Heart left ventricle (tissue), 13 donors: Measurements from ENCODE around the gene PIGR.

Source experiments
- POLR2A ChIP-seq, 2 donors: fragments of 450-650 bp; IDR thresholded peaks; one replicate each; pipeline ENCODE4 v1.6.1; 2017; ENCODE audit warnings: antibody characterized with exemption in 2 of 2, mild to moderate bottlenecking in 2 of 2, moderate library complexity in 2 of 2
- TF ChIP-seq, protein P1 (sequence below), 12 donors: fragments of 200-600 bp; sonication (generic) in 4 of 12; IDR thresholded peaks; one replicate each; pipeline versions ENCODE4 v1.5.0 to v1.8.0; 2018 to 2022; ENCODE audit warnings: antibody characterized with exemption in 12 of 12, mild to moderate bottlenecking in 5 of 12
- donor health status: ischemic (EF 13 %, LVEDD 7.1; RV severe dilation, severe dysfunction).
- donor health status: DM: no; HTN: yes; CAD: no.
- donor health status: DM: no; HTN: no; CAD: no.
- donor health status: ischemic (EF 25% LVEDD 6.9; RV normal size, moderate dysfunction).
- donor health status: ischemic (EF 25% LVEDD 5.7; RV mildly dilated, moderate dysfunction).
- donor health status: ischemic (EF 35%, LVEDD 5.7; RV mildly dilated, moderate dysfunction).
- donor health status: nonischemic (EF 11% LVEDD 7.7; RV severe dilation, severe dysfunction).
- donor health status: DM: yes; HTN: yes; CAD: no.
- donor health status: PGD.
- donor health status: ischemic (EF 29% LVEDD 5.4; RV normal size, mild dysfunction).
- donor health status: nonischemic (EF 23%, LVEDD 6.1; RV moderate dilation, normal function).

- TF ChIP-seq, protein P1, sequence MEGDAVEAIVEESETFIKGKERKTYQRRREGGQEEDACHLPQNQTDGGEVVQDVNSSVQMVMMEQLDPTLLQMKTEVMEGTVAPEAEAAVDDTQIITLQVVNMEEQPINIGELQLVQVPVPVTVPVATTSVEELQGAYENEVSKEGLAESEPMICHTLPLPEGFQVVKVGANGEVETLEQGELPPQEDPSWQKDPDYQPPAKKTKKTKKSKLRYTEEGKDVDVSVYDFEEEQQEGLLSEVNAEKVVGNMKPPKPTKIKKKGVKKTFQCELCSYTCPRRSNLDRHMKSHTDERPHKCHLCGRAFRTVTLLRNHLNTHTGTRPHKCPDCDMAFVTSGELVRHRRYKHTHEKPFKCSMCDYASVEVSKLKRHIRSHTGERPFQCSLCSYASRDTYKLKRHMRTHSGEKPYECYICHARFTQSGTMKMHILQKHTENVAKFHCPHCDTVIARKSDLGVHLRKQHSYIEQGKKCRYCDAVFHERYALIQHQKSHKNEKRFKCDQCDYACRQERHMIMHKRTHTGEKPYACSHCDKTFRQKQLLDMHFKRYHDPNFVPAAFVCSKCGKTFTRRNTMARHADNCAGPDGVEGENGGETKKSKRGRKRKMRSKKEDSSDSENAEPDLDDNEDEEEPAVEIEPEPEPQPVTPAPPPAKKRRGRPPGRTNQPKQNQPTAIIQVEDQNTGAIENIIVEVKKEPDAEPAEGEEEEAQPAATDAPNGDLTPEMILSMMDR (IDR thresholded peaks at IDR 0.05) = no peak
- no peak for TF ChIP-seq POLR2A (IDR thresholded peaks at IDR 0.05)
Observed at GRCh38 chr1:206885341-206886060, 60.8 kb downstream of the PIGR start.
